Measurements from ENCODE around the gene DPP7. TPM values are rescaled to one million over a fixed set of nuclear protein-coding genes. Genes with fewer than 3 reads are reported as not detected.

Gene DPP7
- polyA plus RNA-seq = 100 to 1,000 TPM; 132 to 152 (median 140) TPM

- H3K27ac ChIP-seq (ENCODE audit: low read depth, low read length) = no peak within 1 kb of the TSS
- WGBS, 3 donors = 5% methylated on average over 32 to 69 of the region's 70 CpGs
Measured at GRCh38 chr9:137114613-137115393, at the start of gene DPP7. DPP7 (minus strand) TSS chr9:137114733; CDS start chr9:137114713, 20 bp downstream.

GRCh38 chr9:137163805-137164204 is 49.3 kb upstream of the DPP7 start:
- no peak overlapping the region for H3K27ac ChIP-seq (ENCODE audit: low read depth, low read length)
- 80 to 83% (median 81%) methylated on average over 17 to 22 of the region's 22 CpGs for WGBS, 3 donors

GRCh38 chr9:137163365-137163715 is 48.8 kb upstream of the DPP7 start:
- 28 to 30% (median 29%) methylated on average over 25 to 26 of the region's 26 CpGs for WGBS, 3 donors
- no peak overlapping the region for H3K27ac ChIP-seq (ENCODE audit: low read depth, low read length)

DNA sequence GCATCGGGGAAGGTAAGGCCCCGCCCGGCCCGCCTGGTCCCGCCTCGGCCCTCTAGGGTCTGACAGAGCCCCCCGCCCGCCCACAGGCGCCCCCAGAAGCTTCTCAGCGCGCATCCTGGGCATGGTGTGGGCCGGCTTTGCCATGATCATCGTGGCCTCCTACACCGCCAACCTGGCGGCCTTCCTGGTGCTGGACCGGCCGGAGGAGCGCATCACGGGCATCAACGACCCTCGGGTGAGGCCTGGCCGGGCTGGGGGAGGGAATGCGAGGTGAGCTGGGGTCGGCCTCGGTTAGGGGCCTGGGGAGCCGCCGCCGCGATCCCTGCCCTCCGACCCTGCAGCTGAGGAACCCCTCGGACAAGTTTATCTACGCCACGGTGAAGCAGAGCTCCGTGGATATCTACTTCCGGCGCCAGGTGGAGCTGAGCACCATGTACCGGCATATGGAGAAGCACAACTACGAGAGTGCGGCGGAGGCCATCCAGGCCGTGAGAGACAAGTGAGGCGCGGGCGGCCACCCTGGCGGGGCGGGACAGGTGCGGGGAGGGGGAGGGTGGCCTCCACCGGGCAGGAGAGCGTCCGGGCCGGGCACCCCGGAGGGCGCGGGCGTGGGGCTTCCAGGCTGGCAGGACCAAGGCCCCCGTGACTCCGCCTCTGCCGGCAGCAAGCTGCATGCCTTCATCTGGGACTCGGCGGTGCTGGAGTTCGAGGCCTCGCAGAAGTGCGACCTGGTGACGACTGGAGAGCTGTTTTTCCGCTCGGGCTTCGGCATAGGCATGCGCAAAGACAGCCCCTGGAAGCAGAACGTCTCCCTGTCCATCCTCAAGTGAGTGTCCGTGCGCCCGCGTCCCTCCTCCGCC is 48.2 kb upstream of the DPP7 start:
- H3K27ac ChIP-seq (ENCODE audit: low read depth, low read length) = no peak overlapping the region
- 2 to 8% (median 7%) methylated on average over 73 to 74 of the region's 74 CpGs for WGBS, 3 donors

DNA sequence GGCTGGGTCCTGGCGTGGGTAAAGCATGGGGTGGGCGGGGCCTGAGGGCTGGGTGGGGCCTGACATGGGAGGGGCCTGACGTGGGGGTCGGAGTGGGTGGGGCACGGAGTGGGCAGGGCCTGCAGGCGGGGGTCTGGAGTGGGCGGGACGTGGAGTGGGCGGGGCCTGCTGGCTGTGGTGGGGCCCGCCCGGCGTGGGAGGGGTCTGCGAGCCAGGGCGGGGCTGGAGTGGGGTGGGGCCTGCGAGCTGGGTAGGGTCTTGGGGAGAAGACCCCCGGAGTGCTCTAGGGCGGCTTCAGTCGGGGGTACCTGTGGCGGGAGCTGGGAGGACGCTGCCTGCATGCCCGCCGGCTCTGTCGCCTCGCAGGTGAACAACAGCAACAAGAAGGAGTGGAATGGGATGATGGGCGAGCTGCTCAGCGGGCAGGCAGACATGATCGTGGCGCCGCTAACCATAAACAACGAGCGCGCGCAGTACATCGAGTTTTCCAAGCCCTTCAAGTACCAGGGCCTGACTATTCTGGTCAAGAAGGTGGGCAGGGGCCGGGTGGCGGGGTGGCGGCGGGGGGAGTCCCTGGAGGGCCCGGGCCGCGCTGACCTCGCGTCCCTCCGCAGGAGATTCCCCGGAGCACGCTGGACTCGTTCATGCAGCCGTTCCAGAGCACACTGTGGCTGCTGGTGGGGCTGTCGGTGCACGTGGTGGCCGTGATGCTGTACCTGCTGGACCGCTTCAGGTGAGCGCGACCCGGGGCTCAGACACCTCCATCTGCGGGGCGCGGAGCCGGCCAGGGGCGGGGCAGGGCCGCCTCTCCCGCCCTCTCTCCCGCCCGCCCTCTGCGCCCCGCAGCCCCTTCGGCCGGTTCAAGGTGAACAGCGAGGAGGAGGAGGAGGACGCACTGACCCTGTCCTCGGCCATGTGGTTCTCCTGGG is 47.3 kb upstream of the DPP7 start:
- H3K27ac ChIP-seq (ENCODE audit: low read depth, low read length) = no peak overlapping the region
- WGBS, 3 donors = 6 to 9% (median 7%) methylated on average over 50 to 68 of the region's 71 CpGs

DNA sequence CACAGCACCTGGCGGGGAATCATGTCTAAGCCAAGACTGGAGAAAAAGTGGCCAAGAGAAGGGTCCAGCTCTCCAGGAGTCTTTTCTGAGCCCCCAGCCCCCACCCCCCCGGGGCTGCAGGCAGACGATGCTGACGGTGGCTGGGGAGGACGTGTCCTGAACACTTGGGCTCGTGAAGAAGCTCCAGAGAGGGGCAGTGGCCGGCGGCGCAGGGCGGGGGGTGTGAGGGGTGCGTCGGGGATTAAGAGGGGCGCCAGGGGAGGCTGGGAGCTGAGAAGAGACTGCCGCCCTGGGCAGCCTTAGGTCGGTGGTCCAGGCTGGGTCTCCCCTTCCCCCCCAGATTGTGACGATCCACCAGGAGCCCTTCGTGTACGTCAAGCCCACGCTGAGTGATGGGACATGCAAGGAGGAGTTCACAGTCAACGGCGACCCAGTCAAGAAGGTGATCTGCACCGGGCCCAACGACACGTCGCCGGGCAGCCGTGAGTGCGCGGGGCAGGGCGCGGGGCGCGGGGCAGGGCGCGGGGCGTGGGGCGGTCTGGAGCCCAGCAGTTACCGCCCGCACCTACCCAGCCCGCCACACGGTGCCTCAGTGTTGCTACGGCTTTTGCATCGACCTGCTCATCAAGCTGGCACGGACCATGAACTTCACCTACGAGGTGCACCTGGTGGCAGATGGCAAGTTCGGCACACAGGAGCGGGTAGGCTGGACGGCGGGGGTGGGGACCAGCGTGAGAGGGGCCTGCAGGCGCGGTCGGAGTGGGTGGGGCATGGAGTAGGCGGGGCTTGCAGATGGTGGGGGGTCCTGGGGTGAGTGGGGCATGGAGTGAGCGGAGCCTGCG is 46.4 kb upstream of the DPP7 start:
- WGBS, 3 donors = 28 to 37% (median 34%) methylated on average over 52 to 55 of the region's 56 CpGs
- H3K27ac ChIP-seq (ENCODE audit: low read depth, low read length) = no peak overlapping the region

- WGBS, 3 donors = 64 to 66% (median 65%) methylated on average over 17 of the region's 17 CpGs
Measured at GRCh38 chr9:137160054-137160425, 45.5 kb upstream of the DPP7 start.

DNA sequence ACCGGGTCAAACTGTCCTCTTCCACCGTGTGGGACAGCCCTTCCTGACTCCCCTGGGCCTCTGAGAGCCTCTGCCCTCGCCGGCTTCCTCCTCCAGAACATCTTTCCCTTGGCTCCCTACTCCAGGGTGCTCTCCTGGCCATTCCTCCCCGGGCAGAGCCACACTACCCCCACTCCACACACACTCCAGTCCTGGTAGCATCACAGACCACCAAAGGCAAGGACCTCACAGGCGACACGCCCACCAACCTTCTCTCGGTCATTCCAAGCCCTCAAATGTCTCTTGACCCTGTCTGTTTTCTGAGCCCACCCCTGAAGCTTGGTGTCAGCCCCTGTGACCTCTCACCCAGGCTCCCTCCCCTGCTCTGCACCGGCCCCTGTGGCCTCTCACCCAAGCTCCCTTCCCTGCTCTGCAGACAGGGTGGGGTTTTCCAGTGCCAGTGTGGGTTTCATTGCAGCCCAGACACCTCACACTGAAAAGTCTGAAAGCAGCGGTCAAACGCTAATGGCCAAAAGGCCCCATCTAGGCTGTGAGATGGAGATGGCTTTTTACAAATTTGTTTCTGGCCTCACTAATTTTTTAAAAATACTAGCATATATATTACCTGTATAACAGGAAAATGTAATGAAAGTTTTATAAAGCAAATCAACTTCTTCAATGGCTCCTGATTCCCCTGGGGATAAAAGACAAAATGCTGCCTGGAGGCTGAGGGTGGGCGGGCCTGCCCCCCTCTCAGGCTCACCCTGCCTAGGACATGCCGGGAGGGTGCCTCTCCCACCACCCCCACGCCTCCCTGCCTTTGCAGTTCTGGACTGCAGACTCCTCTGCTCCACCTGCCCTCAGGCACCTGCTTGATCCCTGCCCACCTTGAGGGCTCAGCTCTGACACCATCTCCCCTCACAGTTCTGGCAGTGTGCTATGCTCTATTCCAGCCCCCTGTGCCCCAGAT is 44.8 kb upstream of the DPP7 start:
- 36 to 40% (median 38%) methylated on average over 13 to 14 of the region's 14 CpGs for WGBS, 3 donors
- no peak overlapping the region for H3K27ac ChIP-seq (ENCODE audit: low read depth, low read length)

More at GRCh38 chr9:137160054-137160425, 45.5 kb upstream of the DPP7 start:
- no peak overlapping the region for H3K27ac ChIP-seq (ENCODE audit: low read depth, low read length)

DNA sequence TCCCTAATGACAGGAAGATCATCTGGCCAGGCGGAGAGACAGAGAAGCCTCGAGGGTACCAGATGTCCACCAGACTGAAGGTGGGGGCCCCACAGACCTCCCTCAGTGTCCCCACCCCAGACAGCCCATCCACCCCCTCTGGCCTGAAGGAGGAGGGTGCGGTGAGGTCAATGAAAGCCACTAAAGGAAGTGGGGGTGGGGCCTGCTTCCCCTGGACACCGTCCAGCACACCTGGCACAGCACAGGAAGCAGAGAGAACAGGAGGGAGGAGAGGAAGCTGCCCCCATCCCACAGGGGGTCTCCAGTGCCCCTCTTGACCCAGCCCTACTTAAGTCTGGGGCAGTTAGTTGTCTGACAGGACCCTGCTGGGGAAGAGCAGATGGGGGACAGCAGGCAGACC is 44.1 kb upstream of the DPP7 start:
- H3K27ac ChIP-seq (ENCODE audit: low read depth, low read length) = no peak overlapping the region
- 21 to 35% (median 23%) methylated on average over 4 of the region's 4 CpGs for WGBS, 3 donors

DNA sequence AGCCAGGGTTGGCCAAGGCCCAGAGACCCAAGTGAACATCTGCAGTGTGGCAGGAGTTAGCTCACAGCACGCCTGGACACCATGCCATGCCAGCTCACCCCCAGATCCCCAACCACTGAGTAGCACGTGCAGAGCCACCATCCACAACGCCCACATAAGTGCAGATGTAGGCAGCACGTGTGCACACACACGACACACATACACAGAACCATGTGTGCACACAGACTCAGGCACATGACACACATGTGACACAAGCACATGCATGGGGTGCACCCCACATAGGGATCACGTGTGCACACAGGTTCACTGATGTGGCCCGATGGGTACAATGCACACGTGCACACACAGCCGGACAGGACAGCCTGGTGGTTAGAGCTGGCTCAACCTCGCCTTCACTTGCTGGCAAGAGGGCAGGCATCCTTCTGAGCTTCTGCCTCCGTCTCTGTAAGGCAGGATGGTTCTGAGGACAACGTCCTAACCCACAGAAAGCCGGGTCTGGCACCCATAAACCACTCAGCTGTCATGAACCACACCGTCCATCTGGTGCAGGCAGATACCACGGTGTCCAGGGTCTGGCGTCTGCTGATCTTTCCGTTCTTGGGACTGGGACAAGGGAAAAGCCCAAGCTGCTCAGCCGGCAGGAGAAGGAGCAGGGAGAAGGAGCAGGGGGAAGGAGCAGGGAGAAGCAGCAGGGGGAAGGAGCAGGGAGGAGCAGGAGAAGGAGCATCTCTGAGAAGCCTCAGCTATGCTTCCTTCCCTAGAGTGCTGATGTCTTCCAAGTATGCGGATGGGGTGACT is 43.3 kb upstream of the DPP7 start:
- WGBS, 3 donors = 50 to 63% (median 63%) methylated on average over 19 of the region's 19 CpGs
- H3K27ac ChIP-seq (ENCODE audit: low read depth, low read length) = no peak overlapping the region

GRCh38 chr9:137156567-137157375 is 42.2 kb upstream of the DPP7 start:
- 3 to 4% (median 4%) methylated on average over 55 to 65 of the region's 65 CpGs for WGBS, 3 donors
- H3K27ac ChIP-seq (ENCODE audit: low read depth, low read length) = no peak overlapping the region

- no peak overlapping the region for H3K27ac ChIP-seq (ENCODE audit: low read depth, low read length)
- 91 to 93% (median 92%) methylated on average over 7 of the region's 7 CpGs for WGBS, 3 donors
Measured at GRCh38 chr9:137152844-137153405, 38.4 kb upstream of the DPP7 start.

DNA sequence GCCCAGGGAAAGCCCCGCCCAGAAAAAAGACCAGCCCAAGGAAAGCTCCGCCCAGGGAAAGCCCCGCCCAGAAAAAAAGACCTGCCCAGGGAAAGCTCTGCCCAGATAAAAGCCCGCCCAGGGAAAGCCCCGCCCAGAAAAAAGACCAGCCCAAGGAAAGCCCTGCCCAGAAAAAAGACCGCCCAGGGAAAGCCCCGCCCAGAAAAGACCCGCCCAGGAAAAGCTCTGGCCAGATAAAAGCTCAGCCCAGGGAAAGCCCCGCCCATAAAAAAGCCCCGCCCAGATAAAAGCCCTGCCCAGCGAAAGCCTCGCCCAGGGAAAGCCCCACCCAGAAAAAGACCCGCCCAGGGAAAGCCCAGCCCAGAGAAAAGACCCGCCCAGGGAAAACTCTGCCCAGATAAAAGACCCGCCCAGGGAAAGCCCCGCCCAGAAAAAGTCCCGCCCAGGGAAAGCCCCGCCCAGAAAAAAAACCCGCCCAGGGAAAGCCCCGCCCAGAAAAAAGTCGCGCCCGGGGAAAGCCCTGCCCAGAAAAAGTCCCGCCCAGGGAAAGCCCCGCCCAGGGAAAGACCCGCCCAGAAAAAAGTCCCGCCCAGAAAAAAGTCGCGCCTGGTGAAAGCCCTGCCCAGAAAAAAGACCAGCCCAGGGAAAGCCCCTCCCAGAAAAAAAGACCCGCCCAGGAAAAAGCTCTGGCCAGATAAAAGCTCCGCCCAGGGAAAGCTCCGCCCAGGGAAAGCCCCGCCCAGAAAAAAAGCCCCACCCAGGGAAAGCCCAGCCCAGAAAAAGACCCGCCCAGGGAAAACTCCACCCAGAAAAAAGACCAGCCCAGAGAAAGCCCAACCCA is 36.3 kb upstream of the DPP7 start:
- WGBS, 3 donors = 25 to 33% (median 27%) methylated on average over 34 of the region's 34 CpGs
- no peak overlapping the region for H3K27ac ChIP-seq (ENCODE audit: low read depth, low read length)

DNA sequence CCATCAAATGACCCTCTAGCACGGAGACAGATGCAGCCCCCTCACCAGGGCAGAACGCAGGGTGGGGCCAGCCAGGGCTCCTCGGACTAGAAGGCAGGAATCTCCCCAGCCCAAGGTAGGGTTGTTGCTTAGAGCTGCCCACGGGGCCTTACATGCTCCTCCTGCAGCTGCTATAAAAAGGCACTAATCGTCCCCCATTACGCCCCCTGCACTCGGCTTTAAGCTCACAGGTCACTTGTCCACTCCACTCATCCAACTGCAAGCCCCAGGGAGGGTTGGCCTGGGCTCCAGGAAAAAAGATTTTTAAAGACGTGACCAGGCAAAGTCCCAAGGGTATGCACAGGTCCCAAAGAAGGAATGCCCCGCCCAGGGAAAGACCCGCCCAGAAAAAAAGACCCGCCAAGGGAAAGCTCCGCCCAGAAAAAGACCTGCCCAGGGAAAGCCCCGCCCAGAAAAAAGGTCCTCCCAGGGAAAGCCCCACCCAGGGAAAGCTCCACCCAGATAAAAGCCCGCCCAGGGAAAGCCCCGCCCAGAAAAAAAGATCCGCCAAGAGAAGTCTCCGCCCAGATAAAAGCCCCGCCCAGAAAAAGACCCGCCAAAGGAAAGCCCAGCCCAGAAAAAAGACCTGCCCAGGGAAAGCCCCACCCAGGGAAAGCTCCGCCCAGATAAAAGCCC is 35.5 kb upstream of the DPP7 start:
- H3K27ac ChIP-seq (ENCODE audit: low read depth, low read length) = no peak overlapping the region
- WGBS, 3 donors = 42 to 65% (median 59%) methylated on average over 16 to 20 of the region's 20 CpGs
